HUDEP-2 (cell line): ENCODE data around the gene C3orf22.
"Not testable (repeated sequence)": the region's sequence is repeated elsewhere in the genome, so short reads cannot be mapped to it uniquely, and the experiment has no call there.

Source experiments
- DNase-seq, 76 experiments: peaks; one replicate each; lab custom pipeline; 2025; ENCODE audit not compliant: unreplicated experiment in 76 of 76; lab: John Stamatoyannopoulos, UW

Gene C3orf22

GRCh38 chr3:126558336-126559071 lies at the start of gene C3orf22:
Gene C3orf22, minus strand, starts transcription at chr3:126558932. Its CDS starts 5,542 bp downstream, at chr3:126553390.
- no peak for DNase-seq

GRCh38 chr3:126607214-126607908 lies 48.6 kb upstream of the C3orf22 start:
- peak in 18 of 76 experiments; percentile 1 to 47 (median 12) for DNase-seq

DNA sequence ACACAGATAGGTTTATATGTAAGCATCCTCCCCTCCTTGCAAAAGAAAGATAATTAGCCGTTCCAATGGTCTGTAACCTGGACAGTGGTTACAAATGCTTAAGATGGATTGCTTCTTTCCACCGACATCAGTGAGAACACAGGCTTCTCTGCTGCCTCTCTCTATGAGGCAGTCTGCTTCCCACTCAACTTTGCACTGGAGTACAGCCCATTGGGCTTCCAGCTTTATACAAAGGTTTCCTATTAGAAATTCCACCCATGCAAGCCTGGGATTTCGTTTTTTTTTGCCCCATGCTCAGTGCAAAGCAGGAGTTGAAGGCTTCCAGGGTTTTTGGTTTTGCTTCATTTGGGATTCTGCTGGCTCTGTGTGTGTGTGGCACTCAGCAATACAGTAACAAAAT lies 47.3 kb upstream of the C3orf22 start:
- DNase-seq, result no peak

GRCh38 chr3:126604691-126605090 lies 46.0 kb upstream of the C3orf22 start:
- DNase-seq, result no peak

DNA sequence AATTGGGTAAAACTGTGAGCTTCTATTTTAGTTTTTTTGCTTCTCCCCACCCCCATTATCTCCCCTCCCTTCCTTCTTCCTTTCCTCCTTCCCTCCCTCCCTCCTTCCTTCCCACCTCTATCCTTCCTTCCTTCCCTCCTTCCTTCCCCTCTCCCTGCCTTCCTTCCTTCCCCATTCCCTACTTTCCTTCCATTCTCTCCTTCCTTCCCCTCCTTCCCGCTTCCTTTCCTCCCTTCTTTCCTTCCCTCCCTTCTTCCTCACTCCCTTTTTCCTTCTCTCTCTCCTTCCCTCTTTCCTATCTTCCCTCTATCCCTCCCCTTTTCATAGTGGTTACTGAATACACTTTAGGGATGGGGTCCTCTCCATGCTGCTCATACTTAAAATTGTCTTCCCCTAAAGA lies 40.4 kb upstream of the C3orf22 start:
- no peak for DNase-seq

DNA sequence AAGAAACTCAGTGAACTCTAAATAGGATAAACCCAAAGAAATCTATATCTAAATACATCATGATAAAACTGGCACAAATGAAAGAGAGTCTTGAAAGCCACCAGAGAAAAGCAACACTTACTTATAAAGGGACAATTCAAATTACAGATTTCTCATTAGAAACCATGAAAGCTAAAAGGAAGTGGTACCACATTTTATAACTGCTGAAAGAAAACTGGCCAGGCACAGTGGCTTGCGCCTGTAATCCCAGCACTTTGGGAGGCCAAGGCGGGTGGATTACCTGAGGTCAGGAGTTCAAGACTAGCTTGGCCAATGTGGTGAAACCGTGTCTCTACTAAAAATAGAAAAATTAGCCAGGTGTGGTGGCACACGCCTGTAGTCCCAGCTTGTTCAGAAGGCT lies 36.7 kb upstream of the C3orf22 start:
- DNase-seq, result not testable (repeated sequence)

GRCh38 chr3:126591515-126591914 lies 32.8 kb upstream of the C3orf22 start:
- not testable (repeated sequence) for DNase-seq

- DNase-seq, result no peak
These were observed 23.6 kb upstream of the C3orf22 start for GRCh38 chr3:126582311-126582710.

GRCh38 chr3:126581569-126581968 lies 22.8 kb upstream of the C3orf22 start:
- DNase-seq, result no peak

DNA sequence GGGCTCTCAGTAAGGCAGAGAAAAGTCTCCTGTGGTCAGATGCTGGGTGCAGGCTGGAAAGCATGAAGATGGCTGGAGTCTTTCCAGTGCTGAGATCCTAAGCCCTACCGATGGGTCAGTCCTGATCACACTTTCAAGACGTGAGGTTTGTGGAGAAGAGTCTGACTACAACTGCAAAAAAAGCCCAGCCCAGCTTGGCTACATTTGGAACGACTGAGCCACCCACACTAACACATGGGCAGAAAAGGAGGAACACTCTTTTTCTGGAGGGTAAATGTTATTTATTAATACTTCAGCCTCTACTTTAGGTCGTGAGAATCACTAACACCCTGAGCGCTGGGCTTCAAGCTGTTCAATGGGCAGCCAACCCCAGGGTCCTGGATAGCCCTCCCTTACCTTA lies 22.0 kb upstream of the C3orf22 start:
- no peak for DNase-seq

DNA sequence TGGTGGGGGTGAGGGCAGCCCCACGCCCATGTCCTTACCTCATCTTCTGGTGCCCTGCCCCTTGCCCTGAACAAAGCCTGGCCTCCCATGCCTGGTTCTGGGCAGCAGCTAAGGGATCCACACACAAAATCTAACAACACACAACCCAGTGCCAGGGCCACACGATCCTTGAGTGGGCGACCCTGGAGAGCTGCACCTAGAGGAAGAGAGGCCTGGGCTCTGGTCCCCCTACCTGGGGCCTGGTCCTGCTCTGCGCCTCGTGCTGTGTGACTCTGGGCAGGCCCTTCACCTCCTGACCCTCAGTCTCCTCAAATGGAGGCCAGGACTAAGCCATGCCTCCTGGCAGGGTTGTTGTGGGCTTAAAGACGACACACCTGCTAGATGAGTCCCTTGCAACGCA lies 20.0 kb upstream of the C3orf22 start:
- no peak for DNase-seq

- no peak for DNase-seq
These were observed 18.5 kb upstream of the C3orf22 start for GRCh38 chr3:126577261-126577660.

DNA sequence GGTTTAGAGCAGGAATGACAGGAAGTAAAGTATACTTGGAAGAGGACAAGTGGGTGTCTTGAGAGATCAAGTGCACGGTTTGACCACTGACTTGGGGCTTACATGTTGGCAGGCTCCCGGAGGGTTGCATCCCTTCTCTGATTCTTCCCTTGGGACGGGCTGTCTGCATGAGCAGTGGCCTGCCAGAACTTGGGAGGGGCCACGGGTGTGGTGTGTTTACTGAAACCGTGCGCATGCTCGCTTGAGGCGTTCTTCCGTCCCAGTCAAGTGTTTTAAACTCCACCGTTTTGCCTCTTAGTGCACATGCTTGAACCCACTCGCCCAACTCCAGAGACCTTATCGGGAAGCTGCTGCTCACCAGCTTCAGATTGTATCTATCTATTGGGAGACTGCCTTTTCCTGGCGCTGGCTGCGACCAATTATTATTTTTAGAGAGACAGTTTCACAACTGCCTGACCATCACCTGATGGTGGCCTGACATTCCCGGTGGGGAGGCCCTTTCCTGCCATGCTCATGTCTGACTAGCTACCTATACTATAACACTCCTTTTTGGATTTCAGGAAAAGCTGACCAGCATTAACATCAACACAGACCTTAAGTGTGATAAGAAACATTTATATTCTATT lies 14.9 kb upstream of the C3orf22 start:
- no peak for DNase-seq

- no peak for DNase-seq
These were observed 12.3 kb upstream of the C3orf22 start for GRCh38 chr3:126571078-126571477.

DNA sequence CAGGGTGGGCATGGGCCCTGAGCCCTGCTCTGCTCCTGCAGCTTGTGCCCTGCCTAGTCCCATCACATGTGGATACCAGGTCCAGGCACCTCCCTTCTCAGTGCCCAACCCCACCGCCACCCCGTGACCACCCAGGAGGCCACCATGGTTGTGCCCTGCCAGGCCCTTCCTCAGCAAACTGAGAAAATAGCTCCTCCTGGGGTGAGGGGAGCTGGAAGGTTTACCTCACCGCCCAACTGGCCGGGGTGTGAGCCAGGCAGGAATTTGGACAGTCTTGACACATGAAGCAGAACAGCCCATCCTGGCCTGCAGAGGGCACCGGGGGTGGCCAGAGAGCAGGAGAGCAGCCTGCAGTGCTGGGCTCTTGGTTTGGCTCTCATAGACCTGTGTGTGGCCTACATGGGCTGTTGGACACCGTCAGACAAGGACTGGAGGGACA lies 11.4 kb upstream of the C3orf22 start:
- peak in 1 of 76 experiments; percentile 2 for DNase-seq

- no peak for DNase-seq
These were observed 10.8 kb upstream of the C3orf22 start for GRCh38 chr3:126569390-126569975.

DNA sequence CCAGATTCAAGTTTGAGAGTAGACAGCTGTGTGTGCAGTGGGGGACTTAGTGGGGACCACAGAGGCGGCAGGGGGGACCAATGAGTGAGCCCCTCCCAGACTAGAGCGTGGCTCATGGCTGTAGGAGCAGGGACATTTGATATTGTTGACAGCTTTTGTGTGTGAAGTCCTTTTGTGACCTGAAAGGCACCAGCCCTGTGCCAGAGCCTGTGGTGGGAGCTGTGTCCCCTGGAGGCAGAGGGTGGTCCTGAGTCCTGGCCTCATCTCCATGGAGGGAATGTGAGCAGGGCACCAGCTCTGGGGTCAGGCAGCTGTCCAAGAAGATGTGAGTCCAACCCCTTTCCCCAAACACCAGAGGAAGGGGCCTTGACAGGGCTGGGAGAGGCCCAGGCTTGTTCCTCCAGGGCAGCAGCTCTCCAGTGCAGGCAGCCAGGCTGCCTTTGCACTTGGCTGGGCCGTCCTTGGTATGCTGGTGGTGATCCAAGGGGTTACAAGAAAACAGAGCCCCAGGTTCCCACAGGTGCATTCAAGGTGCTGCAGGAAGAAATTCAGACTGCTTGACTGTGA lies 10.1 kb upstream of the C3orf22 start:
- DNase-seq, result no peak

DNA sequence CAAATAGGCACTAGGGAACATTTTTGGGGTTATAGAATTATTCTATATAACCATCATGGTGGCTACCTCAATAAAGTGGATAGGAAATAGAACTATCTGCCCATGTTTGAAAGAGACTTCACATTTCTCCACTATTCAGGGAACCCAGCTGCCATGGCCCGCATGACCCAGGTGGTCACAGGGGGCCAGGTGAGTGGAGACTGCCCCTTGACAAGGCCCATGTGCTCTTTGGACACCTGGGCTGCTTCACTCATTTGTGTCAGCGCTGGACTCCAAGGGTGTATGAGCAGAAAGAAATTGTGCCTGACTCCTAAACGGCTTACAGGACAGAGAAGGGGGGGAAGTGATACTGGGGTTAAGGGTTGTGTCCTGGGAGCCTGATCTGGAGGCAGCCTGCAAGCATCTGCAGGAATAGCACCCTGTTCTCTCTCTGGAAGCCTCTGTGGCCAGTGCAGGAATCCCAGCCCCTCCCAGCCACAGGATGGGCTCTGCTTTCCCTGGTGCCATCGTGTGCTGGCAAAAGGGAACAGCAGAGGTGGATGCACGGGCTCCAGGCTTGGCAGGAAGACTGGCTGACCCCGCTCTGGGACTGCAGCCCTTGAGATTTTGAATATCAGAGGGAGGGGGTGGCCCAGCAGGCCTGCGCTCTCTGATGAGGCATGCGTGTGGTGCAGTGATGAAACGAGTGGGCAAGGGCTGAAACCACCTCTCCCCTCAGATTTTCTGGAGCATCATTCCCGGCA lies 9.1 kb upstream of the C3orf22 start:
- DNase-seq, result no peak

DNA sequence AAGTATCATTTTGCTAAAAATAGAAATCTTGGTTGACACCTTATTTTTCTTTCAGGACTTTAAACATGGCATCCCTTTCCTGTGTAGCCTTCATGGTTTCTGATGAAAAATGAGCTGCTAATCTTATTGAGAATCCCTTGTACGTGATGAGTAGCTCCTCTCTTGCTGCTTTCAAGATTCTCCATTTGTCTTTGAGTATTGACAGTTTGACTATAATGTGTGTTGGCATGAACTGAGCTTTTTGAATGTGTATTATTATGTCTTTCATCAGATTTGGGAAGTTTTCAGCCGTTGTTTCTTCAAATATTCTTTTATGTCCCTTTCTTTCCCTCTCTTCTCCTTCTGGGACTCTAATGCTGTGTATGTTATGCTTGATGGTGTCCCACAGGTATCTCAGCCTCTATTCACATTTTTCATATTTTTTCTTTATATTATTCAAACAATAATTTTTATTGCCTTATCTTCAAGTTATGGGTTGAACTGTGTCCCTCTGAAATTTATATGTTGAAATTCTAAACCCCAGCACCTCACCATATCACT lies 4.1 kb upstream of the C3orf22 start:
- DNase-seq, result no peak

- DNase-seq, result no peak
These were observed 971 bp downstream of the C3orf22 start for GRCh38 chr3:126557761-126558160.
